SU-DHL-6 (cell line): ENCODE results near the gene SLC19A2.

Experiments used
- H2AFZ ChIP-seq: fragments of 200-600 bp; sonication (generic); 2 replicates; pipeline ENCODE4 v1.6.1; 2014; ENCODE audit warnings: low read depth, mild to moderate bottlenecking, moderate library complexity, mixed read lengths, antibody characterized with exemption, low read length; ENCODE audit not compliant: severe bottlenecking
- H3F3A ChIP-seq: fragments of 200-600 bp; shearing (Covaris generic); 2 replicates; pipeline ENCODE4 v1.6.0; 2016; ENCODE audit warnings: antibody characterized with exemption, mild to moderate bottlenecking; ENCODE audit not compliant: insufficient read depth
- H3K27ac ChIP-seq: fragments of 200-600 bp; sonication (generic); 2 replicates; pipeline ENCODE4 v1.5.1; 2016; ENCODE audit warnings: low read depth, mild to moderate bottlenecking, low read length, moderate library complexity, mixed read lengths
- H3K27me3 ChIP-seq: fragments of 200-600 bp; sonication (generic), shearing (Covaris generic); 2 replicates; pipeline ENCODE4 v1.6.0; 2014; ENCODE audit warnings: mild to moderate bottlenecking, low read length
- H3K36me3 ChIP-seq: fragments of 200-600 bp; sonication (generic); 2 replicates; pipeline ENCODE4 v1.6.1; 2014; ENCODE audit warnings: mild to moderate bottlenecking, low read length, mixed read lengths
- H3K4me2 ChIP-seq: fragments of 300-600, 200-600 bp; shearing (Covaris generic), sonication (generic); 2 replicates; pipeline ENCODE4 v1.6.0; 2014; ENCODE audit warnings: low read length, low read depth, mild to moderate bottlenecking; ENCODE audit not compliant: poor library complexity, severe bottlenecking
- H3K4me3 ChIP-seq: fragments of 200-600 bp; sonication (generic); 2 replicates; pipeline ENCODE4 v1.5.1; 2014; ENCODE audit warnings: antibody characterized with exemption, low read length, mild to moderate bottlenecking, mixed read lengths; ENCODE audit not compliant: insufficient read depth, poor library complexity, severe bottlenecking
- H3K79me2 ChIP-seq: fragments of 200-600 bp; sonication (generic); 2 replicates; pipeline ENCODE4 v1.6.1; 2014; ENCODE audit warnings: mild to moderate bottlenecking, low read length, moderate library complexity; ENCODE audit not compliant: insufficient read depth
- H3K9ac ChIP-seq: fragments of 200-600 bp; sonication (generic); 2 replicates; pipeline ENCODE4 v1.7.0; 2014; ENCODE audit warnings: mild to moderate bottlenecking, low read length
- H3K9me2 ChIP-seq: fragments of 200-600 bp; sonication (generic); replicated peaks from 2 replicates; pipeline ENCODE4 v1.6.1; 2014; ENCODE audit warnings: low read length; ENCODE audit not compliant: insufficient read depth
- H3K9me3 ChIP-seq: fragments of 200-600 bp; sonication (generic); 2 replicates; pipeline ENCODE4 v1.6.1; 2014; ENCODE audit warnings: low read length, mixed read lengths; ENCODE audit not compliant: insufficient read depth
- H4K20me1 ChIP-seq: fragments of 200-600 bp; sonication (generic); 2 replicates; pipeline ENCODE4 v1.6.1; 2014; ENCODE audit warnings: low read depth, mild to moderate bottlenecking, antibody characterized with exemption, low read length, moderate library complexity, mixed read lengths
- EZH2phosphoT487 ChIP-seq: fragments of 200-600 bp; sonication (generic), shearing (Covaris generic); conservative IDR thresholded peaks from 2 replicates; pipeline ENCODE4 v1.6.1; 2018; ENCODE audit warnings: mild to moderate bottlenecking, antibody characterized with exemption, low read length, moderate library complexity, mixed read lengths
- TF ChIP-seq, protein P1 (sequence below): fragments of 200-600 bp; sonication (generic); IDR thresholded peaks from one replicate; pipeline ENCODE4 v1.5.1; 2017; ENCODE audit warnings: antibody characterized with exemption, mild to moderate bottlenecking, low read length, moderate library complexity; ENCODE audit not compliant: insufficient read depth, poor library complexity, severe bottlenecking

SLC19A2 gene

DNA sequence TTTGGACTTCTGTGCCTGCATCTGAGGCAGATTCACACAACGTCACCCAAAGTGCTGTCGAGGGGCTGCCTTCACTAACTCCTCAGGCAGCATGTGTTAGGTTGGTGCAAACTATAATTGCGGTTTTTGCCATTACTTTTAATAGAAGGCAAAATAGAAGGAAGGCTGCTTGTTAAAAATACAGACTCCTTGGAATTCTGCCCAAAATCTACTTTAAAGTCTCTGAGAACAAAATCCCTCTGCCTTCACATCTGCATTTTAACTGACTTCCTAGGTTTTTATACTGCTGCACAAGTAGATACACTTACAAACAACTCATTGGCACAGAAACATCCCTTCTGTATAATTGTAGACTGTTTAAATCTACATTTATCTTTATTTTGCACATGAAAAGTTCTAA, 41.3 kb upstream of the SLC19A2 start:
- H3K9me2 ChIP-seq = no peaks in the 10 kb centered on the region
- no peak overlapping the region for H3K9ac ChIP-seq
- TF ChIP-seq, protein P1, sequence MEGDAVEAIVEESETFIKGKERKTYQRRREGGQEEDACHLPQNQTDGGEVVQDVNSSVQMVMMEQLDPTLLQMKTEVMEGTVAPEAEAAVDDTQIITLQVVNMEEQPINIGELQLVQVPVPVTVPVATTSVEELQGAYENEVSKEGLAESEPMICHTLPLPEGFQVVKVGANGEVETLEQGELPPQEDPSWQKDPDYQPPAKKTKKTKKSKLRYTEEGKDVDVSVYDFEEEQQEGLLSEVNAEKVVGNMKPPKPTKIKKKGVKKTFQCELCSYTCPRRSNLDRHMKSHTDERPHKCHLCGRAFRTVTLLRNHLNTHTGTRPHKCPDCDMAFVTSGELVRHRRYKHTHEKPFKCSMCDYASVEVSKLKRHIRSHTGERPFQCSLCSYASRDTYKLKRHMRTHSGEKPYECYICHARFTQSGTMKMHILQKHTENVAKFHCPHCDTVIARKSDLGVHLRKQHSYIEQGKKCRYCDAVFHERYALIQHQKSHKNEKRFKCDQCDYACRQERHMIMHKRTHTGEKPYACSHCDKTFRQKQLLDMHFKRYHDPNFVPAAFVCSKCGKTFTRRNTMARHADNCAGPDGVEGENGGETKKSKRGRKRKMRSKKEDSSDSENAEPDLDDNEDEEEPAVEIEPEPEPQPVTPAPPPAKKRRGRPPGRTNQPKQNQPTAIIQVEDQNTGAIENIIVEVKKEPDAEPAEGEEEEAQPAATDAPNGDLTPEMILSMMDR = no peak
- TF ChIP-seq EZH2phosphoT487 = no peak
- H3K79me2 ChIP-seq = no peaks in the 10 kb centered on the region
- H3K4me2 ChIP-seq = no peak overlapping the region
- H3F3A ChIP-seq = no peaks in the 10 kb centered on the region
- no peaks in the 10 kb centered on the region for H3K36me3 ChIP-seq
- no peak overlapping the region for H3K4me3 ChIP-seq
- no peak overlapping the region for H3K27ac ChIP-seq
- H3K27me3 ChIP-seq = no peaks in the 10 kb centered on the region
- no peaks in the 10 kb centered on the region for H3K9me3 ChIP-seq
- H4K20me1 ChIP-seq = no peaks in the 10 kb centered on the region
- H2AFZ ChIP-seq = no peak overlapping the region

DNA sequence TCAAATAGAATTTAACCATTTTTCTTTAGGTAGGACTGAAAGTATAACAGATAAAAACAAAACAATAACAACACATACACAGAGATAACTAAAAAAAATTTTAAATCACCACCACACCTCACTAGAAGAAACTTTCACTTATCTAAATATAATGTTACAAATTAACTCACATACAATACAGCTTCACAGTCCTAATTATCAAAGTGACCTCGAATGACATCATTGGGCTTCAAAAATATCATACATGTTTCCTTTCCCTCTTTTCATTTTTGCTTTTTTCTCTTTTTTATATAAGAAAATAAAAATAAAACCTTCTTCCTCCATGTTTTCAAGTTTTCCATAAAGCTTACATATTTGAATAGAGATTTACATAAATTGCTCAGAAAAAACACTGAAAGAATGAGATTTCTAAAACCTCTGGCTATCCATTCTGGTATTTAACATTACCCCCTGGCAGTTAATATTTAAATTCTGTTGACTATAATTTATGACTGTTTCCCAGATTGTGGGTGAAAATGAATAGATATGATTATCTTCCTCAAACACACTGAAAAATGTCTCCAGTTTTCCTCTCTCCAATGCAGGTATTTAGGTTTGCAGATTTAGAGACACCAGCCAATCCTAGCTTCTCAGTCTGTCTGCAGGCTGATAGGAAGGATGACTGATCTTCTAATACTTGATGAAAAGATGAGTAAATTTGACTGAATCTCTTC, 40.5 kb upstream of the SLC19A2 start:
- no peak overlapping the region for H3K4me3 ChIP-seq
- H3K9me2 ChIP-seq = no peaks in the 10 kb centered on the region
- no peaks in the 10 kb centered on the region for H3F3A ChIP-seq
- TF ChIP-seq, protein P1 = no peak
- no peak for TF ChIP-seq EZH2phosphoT487
- no peak overlapping the region for H3K4me2 ChIP-seq
- no peaks in the 10 kb centered on the region for H3K27me3 ChIP-seq
- H3K36me3 ChIP-seq = no peaks in the 10 kb centered on the region
- H4K20me1 ChIP-seq = no peaks in the 10 kb centered on the region
- H2AFZ ChIP-seq = no peak overlapping the region
- no peaks in the 10 kb centered on the region for H3K9me3 ChIP-seq
- no peak overlapping the region for H3K27ac ChIP-seq
- no peaks in the 10 kb centered on the region for H3K79me2 ChIP-seq
- H3K9ac ChIP-seq = no peak overlapping the region

DNA sequence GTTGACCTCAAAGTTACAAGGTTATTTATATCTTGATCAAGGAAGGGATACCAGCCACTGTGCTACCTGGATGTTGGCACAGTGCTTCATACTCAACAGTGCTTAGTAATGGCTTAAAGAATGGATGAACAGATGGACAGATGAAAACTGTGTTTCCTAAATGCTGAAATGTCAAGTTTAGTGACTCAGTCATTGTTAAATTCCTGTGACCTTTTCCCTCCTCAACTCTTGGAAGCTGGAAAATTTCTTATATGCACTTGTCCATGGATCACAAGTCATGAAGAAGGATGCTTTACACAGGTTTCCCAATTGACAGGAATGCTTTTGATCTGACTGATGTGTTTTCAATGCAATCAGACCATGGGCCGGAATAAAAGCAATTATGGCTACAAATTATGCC, 39.6 kb upstream of the SLC19A2 start:
- Histone ChIP-seq H3K79me2 (no peaks in the 10 kb centered on the region), H3K4me3 (no peak overlapping the region), H3K36me3 (no peaks in the 10 kb centered on the region), H2AFZ (no peak overlapping the region), H3K4me2 (no peak overlapping the region), H3K9me3 (no peaks in the 10 kb centered on the region), H4K20me1 (no peaks in the 10 kb centered on the region), H3K27ac (no peak overlapping the region), H3K27me3 (no peaks in the 10 kb centered on the region), H3K9me2 (no peaks in the 10 kb centered on the region), H3K9ac (no peak overlapping the region), H3F3A (no peaks in the 10 kb centered on the region)
- no peak for TF ChIP-seq EZH2phosphoT487
- TF ChIP-seq, protein P1 = no peak
